GM12878 (cell line): ENCODE results near the gene MIAT. TPM values are rescaled to one million over a fixed set of nuclear protein-coding genes. Genes with fewer than 3 reads are reported as not detected.

ENCODE experiments used
- ATAC-seq: fragments of 200-7000 bp; cut with Tn5 transposase; 3 replicates; pipeline ENCODE4 v1.9.1; 2020; ENCODE audit warnings: mild to moderate bottlenecking, moderate library complexity
- BruUV-seq: library from RNA; stranded (reverse); fragments of 400-500 nt; replicated peaks from 2 replicates; lab custom pipeline; 2021; lab: Mats Ljungman, UMichigan
- CTCF ChIA-PET: fragments of 300-600 bp; sonication (Branson Sonifier 250); formaldehyde crosslinking; extraction: SDS; loops from one replicate; lab custom pipeline; 2021; ENCODE audit warnings: inconsistent platforms; lab: Yijun Ruan, JAX
- POLR2A ChIA-PET: fragments of 350-600 bp; formaldehyde crosslinking; extraction: SDS; loops from one replicate; lab custom pipeline; 2021; ENCODE audit warnings: inconsistent platforms; lab: Charles Lee
- RAD21 ChIA-PET: fragments of 300-600 bp; sonication (Branson Sonifier 250); formaldehyde crosslinking; loops from one replicate; lab custom pipeline; 2023; ENCODE audit warnings: antibody characterized with exemption; ENCODE audit not compliant: unreplicated experiment; lab: Charles Lee
- SMC1A ChIA-PET: fragments of 300-600 bp; sonication (Branson Sonifier 250); formaldehyde crosslinking; loops from one replicate; lab custom pipeline; 2023; ENCODE audit not compliant: unreplicated experiment, uncharacterized antibody; lab: Charles Lee
- DNase-seq: peaks from one replicate; pipeline ENCODE4 v3.0.0-alpha.2; 2011; ENCODE audit warnings: low read depth, low spot score
- FAIRE-seq: peaks from 3 replicates; lab custom pipeline; 2011; peaks lifted over from hg19 to GRCh38; lab: Jason Lieb, UNC
- H2AFZ ChIP-seq: 2 replicates; pipeline ENCODE4 v1.6.0; 2011; ENCODE audit warnings: low read depth, low read length, control low read depth; ENCODE audit not compliant: control insufficient read depth
- H3K27ac ChIP-seq: 2 replicates; pipeline ENCODE4 v1.5.1; 2011; ENCODE audit warnings: control low read depth; ENCODE audit not compliant: control insufficient read depth, insufficient read depth
- H3K27me3 ChIP-seq, 2 experiments: replicated peaks in 1 of 2; 2 replicates each; pipeline versions ENCODE4 v1.6.0 to v1.6.1; 2011; ENCODE audit warnings: low read length in 1 of 2; ENCODE audit not compliant: control insufficient read depth in 2 of 2, insufficient read depth in 2 of 2
- H3K36me3 ChIP-seq, 2 experiments: 2 replicates each; pipeline ENCODE4 v1.5.1; 2011; ENCODE audit warnings: low read length in 1 of 2; ENCODE audit not compliant: control insufficient read depth in 2 of 2, insufficient read depth in 2 of 2
- H3K4me1 ChIP-seq: 2 replicates; pipeline ENCODE4 v1.6.1; 2011; ENCODE audit warnings: mild to moderate bottlenecking, low read length, moderate library complexity, mixed read lengths; ENCODE audit not compliant: control insufficient read depth, insufficient read depth
- H3K4me2 ChIP-seq: 2 replicates; pipeline ENCODE4 v1.6.0; 2011; ENCODE audit warnings: control low read depth; ENCODE audit not compliant: control insufficient read depth, insufficient read depth
- H3K4me3 ChIP-seq: fragments of 200-600 bp; sonication (generic); 2 replicates; pipeline ENCODE4 v1.5.1; 2016
- H3K79me2 ChIP-seq: 2 replicates; pipeline ENCODE4 v1.6.0; 2011; ENCODE audit warnings: low read length; ENCODE audit not compliant: control insufficient read depth, insufficient read depth
- H3K9ac ChIP-seq: 2 replicates; pipeline ENCODE4 v1.8.0; 2011; ENCODE audit warnings: low read length, control low read depth, mixed read lengths; ENCODE audit not compliant: control insufficient read depth, insufficient read depth
- H3K9me3 ChIP-seq: replicated peaks from 3 replicates; pipeline ENCODE4 v1.5.1; 2011; ENCODE audit warnings: mild to moderate bottlenecking, low read length; ENCODE audit not compliant: control insufficient read depth, insufficient read depth
- H4K20me1 ChIP-seq: 2 replicates; pipeline ENCODE4 v1.6.0; 2011; ENCODE audit not compliant: control insufficient read depth, insufficient read depth
- ATF3 ChIP-seq: IDR thresholded peaks from 2 replicates; pipeline ENCODE4 v1.6.1; 2011; ENCODE audit warnings: low read depth, mild to moderate bottlenecking, low read length, moderate library complexity, borderline replicate concordance; ENCODE audit errors: extremely low read depth
- BCL3 ChIP-seq: IDR thresholded peaks from 2 replicates; pipeline ENCODE4 v1.6.1; 2011; ENCODE audit warnings: borderline replicate concordance, low read depth, mild to moderate bottlenecking, moderate library complexity, low read length; ENCODE audit not compliant: insufficient read depth, poor library complexity, severe bottlenecking
- ESRRA ChIP-seq: IDR thresholded peaks from 2 replicates; pipeline ENCODE4 v1.6.1; 2012; ENCODE audit warnings: mild to moderate bottlenecking, low read length, improper control_type of control experiment
- IRF4 ChIP-seq: IDR thresholded peaks from 2 replicates; pipeline ENCODE4 v1.6.1; 2011; ENCODE audit warnings: low read depth, low read length
- MAX ChIP-seq: IDR thresholded peaks from 2 replicates; pipeline ENCODE4 v1.6.1; 2012; ENCODE audit warnings: low read depth, low read length, improper control_type of control experiment
- MEF2A ChIP-seq: IDR thresholded peaks from 2 replicates; pipeline ENCODE4 v1.6.1; 2011; ENCODE audit warnings: low read depth, mild to moderate bottlenecking, low read length, moderate library complexity; ENCODE audit not compliant: insufficient read depth
- NKRF ChIP-seq: fragments of 450-650 bp; conservative IDR thresholded peaks from 2 replicates; pipeline ENCODE4 v1.6.1; 2017; ENCODE audit warnings: mild to moderate bottlenecking, moderate library complexity
- NR2F1 ChIP-seq: fragments of 450-650 bp; conservative IDR thresholded peaks from 2 replicates; pipeline ENCODE4 v1.6.1; 2017; ENCODE audit warnings: mild to moderate bottlenecking
- PBX3 ChIP-seq: IDR thresholded peaks from 2 replicates; pipeline ENCODE4 v1.6.1; 2011; ENCODE audit warnings: mild to moderate bottlenecking, low read depth, low read length, moderate library complexity; ENCODE audit not compliant: insufficient replicate concordance
- POLR2AphosphoS5 ChIP-seq: IDR thresholded peaks from 2 replicates; pipeline ENCODE4 v1.6.1; 2011; ENCODE audit warnings: mild to moderate bottlenecking, low read length, inconsistent platforms
- POU2F2 ChIP-seq: IDR thresholded peaks from 3 replicates; pipeline ENCODE4 v1.6.1; 2011; ENCODE audit warnings: low read depth, mild to moderate bottlenecking, low read length, borderline replicate concordance
- RELA ChIP-seq: fragments of 450-650 bp; IDR thresholded peaks from 2 replicates; pipeline ENCODE4 v1.8.0; 2014; ENCODE audit warnings: borderline replicate concordance; ENCODE audit not compliant: partially characterized antibody
- SMARCA5 ChIP-seq: fragments of 450-650 bp; IDR thresholded peaks from 2 replicates; pipeline ENCODE4 v1.6.1; 2017; ENCODE audit warnings: mild to moderate bottlenecking
- STAT1 ChIP-seq: fragments of 450-650 bp; conservative IDR thresholded peaks from 2 replicates; pipeline ENCODE4 v1.6.1; 2014; ENCODE audit warnings: antibody characterized with exemption, mild to moderate bottlenecking
- ZNF274 ChIP-seq: IDR thresholded peaks from one replicate; pipeline ENCODE4 v1.8.0; 2011; ENCODE audit not compliant: insufficient read length, insufficient read depth
- ZNF687 ChIP-seq: fragments of 450-650 bp; IDR thresholded peaks from 2 replicates; pipeline ENCODE4 v1.6.1; 2017; ENCODE audit warnings: mild to moderate bottlenecking, moderate library complexity
- WGBS: methylation state at CpG from one replicate; pipeline ENCODE4 v1.1.6; 2016; ENCODE audit warnings: low lambda C conversion rate; ENCODE audit not compliant: insufficient replicate concordance, insufficient coverage; ENCODE audit errors: missing lambda C conversion rate; 5-methylcytosine and 5-hydroxymethylcytosine counted together
- in situ Hi-C: fragments of 300-500 bp; cut with MboI; formaldehyde crosslinking; loops from 9 replicates; pipeline ENCODE4 v1.14.3; 2018; ENCODE audit warnings: mixed read lengths
- intact Hi-C: fragments of 100-400 bp; cut with micrococcal nuclease; formaldehyde crosslinking; loops from one replicate; pipeline ENCODE4 v1.14.2; 2022; ENCODE audit not compliant: unreplicated experiment
- polyA plus RNA-seq, 11 experiments: library from polyadenylated mRNA; depleted of rRNA in 4 of 11; unstranded in 6 of 11; stranded (reverse) in 5 of 11; fragments of >200 nt; fragmentation: Nextera tagmentation in 4 of 11; fragmentation: Illumina TruSeq in 1 of 11; extraction: Ambion mirVana in 4 of 11; extraction: Trizol in 1 of 11; gene quantifications; 1 replicate in 1 of 11; 2 replicates in 10 of 11; pipeline versions ENCODE4 v1.2.1 to v1.2.3, GENCODE V29; 2011 to 2016; ENCODE audit warnings: inconsistent platforms in 2 of 11, missing spikeins in 2 of 11, low read depth in 1 of 11
- total RNA-seq, 4 experiments: library from RNA; depleted of rRNA in 3 of 4; stranded (reverse); fragments of >200 nt in 3 of 4; fragmentation: Illumina TruSeq in 1 of 4; extraction: Trizol in 1 of 4; gene quantifications; 2 replicates each; pipeline versions ENCODE4 v1.2.1 to v1.2.3, GENCODE V29; 2013 to 2021

MIAT gene
- total and polyA plus RNA-seq, 10 of the 15 experiments (the other 5 are each of a cell fraction or from before 2014, with no cell fraction given) = 0.39 to 13.7 (median 4.6) TPM

- H2AFZ ChIP-seq = no peak overlapping the region
- ChIA-PET CTCF (no interaction called here), SMC1A (no interaction called here), POLR2A (no interaction called here), RAD21 (no interaction called here)
- no peak overlapping the region for H3K9ac ChIP-seq
- no peak for FAIRE-seq
- H3K9me3 ChIP-seq = no peaks in the 10 kb centered on the region; the same call in 2 of the 3 replicates
- H3K4me2 ChIP-seq = no peak overlapping the region
- intact Hi-C loops (no loop called here), in situ Hi-C loops (no loop called here)
- H3K79me2 ChIP-seq = no peaks in the 10 kb centered on the region
- BruUV-seq = no TSS peak
- no peak overlapping the region for H3K27ac ChIP-seq
- no peak for DNase-seq
- no peak overlapping the region for H3K4me3 ChIP-seq
- H3K36me3 ChIP-seq = peaks cover 0 to 7% of the 10 kb centered on the region in 2 experiments; a peak in 3 of 4 replicates
- no peaks in the 10 kb centered on the region for H4K20me1 ChIP-seq
- peak; percentile 64 for ATAC-seq
- WGBS = 51% methylated on average over 6 of the region's 6 CpGs
- no peaks in the 10 kb centered on the region for H3K27me3 ChIP-seq
- peaks cover 4% of the 10 kb centered on the region; the same call in 1 of the 2 replicates for H3K4me1 ChIP-seq
- TF ChIP-seq BCL3 (no peak), POLR2AphosphoS5 (no peak), ATF3 (no peak), NR2F1 (no peak), STAT1 (no peak), MEF2A (no peak), POU2F2 (no peak), ZNF274 (no peak), NKRF (no peak), PBX3 (no peak), IRF4 (no peak), RELA (no peak), ESRRA (no peak), SMARCA5 (no peak), MAX (no peak), ZNF687 (no peak)
Observed at GRCh38 chr22:26724414-26724813, 67.0 kb downstream of the MIAT start.
